Measurements from ENCODE around the gene NMT1.
"Not testable (repeated sequence)": the region's sequence is repeated elsewhere in the genome, so short reads cannot be mapped to it uniquely, and the experiment has no call there.

Gene NMT1

DNA sequence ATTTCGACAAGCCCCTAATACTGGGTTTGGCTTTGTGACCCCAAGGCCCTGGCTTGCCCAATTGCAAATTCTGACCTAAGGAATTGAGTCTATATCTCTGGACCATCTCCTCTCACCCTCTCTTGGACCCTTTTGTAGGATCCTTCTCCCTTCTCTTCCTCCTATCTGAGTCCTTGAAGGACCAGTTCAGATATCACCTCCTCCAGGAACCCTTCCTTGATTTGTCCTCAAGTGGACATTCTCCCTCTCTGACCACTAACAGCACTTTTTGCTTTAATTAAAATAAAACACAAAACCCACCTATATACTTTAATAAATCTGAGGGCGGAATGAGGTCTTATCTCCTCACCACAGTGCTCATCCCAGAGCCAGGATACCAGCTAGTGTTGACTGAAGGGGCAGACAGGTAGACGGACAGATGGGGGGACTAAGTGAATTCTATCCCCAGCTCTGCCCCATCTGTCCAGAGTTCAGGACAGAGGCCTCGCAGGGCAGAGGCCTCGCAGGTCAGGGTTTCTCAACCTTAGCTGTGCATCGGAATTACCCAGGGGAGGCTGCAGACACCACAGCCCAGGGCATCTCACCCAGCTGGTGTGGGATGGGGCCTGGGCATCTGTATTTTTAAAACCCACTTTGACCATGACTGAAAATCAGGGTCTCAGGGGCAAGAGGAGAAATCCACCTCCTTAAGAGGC is 62.1 kb downstream of the NMT1 start:
- DNase-seq, result no peak

DNA sequence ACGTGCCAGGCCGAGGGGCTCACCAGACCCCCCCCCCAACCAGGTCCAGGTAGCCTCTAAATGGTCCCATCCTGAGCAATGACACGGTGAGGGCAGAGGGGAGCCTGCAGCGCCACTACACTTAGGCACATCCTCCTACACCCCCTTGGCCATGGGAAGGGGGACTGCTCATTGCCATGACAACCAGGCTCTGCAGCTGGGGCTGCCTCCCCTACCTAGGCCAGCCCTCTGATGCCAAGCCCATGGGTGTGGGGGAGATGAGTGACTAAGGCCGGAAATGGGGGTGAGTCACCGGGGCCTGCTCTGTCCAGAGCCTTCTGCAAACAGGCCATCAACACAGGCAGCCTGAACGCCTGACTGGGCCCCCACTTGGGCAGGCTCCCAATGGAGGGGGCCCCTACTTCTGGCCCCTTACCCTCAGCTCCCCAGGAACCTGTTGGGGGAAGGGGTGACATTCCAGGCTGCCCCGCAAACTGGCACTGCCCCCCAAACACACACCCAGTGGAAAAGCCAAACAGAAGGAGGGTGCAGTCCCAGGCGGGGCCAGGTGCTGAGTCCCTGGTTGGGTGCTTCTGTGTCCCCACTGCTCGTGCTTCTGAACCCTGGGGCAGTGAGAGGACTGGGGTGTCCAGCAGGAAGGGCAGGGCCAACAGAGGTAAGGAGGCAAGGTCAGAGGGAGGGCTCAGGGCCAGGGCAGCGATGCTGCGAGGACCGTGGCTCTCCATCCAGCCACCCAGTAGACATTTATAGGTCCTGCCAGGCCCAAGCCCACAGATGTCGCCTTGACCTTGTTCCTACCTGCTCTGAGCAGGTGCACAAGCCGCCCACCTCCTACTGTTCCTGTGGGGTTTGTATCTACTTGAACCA is 63.0 kb downstream of the NMT1 start:
- DNase-seq, result no peak

DNA sequence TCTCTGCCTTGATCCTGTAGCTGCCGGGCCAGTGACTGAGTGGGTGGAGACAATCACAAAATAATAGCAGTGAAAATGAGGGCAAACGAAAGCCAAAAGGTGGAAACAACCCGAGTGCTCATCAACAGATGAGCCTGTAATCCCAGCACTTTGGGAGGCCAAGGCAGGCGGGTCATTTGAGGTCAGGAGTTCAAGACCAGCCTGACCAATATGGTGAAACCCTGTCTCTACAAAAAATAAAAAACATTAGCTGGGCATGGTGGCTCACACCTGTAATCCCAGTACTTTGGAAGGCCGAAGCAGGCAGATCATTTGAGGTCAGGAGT is 63.6 kb downstream of the NMT1 start:
- not testable (repeated sequence) for DNase-seq

DNA sequence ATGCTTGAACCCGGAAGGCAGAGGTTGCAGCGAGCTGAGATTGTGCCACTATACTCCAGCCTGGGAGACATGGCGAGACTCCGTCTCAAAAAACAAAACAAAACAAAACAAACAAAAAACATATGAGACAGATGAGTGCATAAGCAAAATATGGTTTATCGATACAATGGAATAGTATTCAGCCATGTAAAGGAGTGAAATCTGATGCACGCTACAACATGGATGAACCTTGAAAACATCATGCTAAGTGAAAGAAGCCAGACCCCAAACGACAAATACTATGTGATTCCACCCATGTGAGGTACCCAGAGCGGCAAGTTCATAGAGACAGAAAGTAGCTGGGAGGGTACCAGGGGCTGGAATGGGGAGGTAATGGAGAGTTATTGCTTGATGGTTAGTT is 64.4 kb downstream of the NMT1 start:
- DNase-seq, result no peak

DNA sequence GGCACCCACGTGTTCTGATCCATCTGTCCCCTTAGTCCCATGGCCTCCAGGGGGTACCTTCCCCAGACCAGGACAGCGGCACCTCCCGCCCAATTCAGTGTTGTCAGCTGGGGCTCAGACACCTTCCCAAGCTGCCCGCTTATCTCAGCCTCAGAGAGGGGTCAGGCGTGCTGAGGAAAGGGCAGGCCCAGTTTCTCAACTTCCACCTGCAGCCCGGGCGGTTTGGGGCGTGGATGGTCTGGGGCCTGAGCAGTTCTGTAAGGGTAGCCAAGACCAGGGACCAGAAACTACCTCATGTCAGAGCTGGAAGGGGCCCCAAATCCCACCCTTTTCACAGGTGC is 66.1 kb downstream of the NMT1 start:
- DNase-seq, result no peak

DNA sequence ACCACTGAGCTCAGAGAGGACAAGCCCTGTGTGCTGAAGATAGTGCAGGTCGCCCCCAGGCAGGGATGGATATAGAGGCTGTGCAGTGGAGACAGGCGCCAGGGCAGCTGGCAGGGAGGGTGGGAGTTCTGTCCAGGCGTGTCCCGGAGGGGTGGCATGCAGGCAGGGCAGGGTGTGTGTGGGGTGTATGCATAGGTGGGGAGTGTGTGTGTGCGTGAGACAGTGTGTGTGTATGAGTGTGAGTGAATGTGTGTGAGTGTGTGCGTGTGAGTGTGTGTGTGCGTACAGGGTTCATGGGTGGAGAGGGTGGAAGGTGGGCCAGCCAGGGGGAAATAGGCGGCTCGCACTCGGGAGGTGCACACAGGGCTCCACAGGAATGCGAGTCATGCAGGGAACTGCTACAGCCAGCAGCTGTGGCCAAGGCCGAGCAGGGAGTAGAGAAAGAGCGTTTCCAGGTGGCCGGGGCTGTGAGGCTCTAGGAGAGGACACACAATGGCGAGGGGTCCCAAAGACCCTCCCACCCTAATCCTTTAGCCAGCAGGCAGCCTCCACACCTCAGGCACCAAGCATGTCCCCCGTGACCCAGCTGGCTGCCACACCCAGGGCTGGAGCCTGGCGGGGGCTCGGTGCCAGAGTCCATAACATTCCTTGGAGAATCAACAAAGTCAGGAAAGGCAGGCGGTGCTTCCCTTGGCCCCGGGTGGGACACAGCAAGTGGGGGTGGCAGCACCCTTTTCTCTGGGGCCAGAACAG is 66.6 kb downstream of the NMT1 start:
- DNase-seq, result no peak

DNA sequence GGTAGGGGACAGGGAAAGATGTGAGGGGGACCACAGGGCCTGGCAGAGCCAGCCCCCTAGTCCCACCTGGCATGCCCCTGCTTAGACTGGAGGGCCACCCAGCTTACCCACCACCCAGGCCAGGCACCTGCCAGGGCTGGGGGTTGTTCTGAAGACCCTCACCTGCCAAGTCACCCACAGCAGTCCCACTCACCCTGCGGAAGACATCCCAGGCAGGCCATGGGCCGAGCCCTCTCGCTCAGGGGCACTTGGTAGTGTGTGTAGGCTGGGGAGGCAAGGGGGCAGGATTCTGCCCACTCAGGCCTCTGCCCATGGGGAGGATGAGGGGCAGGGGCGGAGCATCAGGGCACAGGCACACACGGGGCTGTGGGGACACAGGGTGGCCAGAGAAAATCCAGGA is 67.2 kb downstream of the NMT1 start:
- no peak for DNase-seq

DNA sequence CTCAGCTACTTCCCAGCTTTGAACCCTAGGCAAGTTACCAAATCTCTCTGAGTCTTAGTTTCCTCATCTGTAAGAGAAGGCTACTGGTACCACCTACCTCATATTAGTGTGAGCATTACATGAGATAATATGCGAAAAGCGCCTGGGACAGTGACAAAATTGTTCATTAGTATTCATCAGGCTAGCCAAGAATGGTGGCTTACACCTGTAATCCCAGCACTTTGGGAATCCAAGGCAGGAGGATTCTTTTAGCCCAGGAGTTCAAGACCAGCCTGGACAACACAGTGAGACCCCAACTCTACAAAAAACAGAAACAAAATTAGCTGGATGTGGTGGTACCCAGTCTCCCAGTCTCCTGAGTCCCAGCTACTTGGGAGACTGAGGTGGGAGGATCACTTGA is 67.9 kb downstream of the NMT1 start:
- DNase-seq, result no peak

DNA sequence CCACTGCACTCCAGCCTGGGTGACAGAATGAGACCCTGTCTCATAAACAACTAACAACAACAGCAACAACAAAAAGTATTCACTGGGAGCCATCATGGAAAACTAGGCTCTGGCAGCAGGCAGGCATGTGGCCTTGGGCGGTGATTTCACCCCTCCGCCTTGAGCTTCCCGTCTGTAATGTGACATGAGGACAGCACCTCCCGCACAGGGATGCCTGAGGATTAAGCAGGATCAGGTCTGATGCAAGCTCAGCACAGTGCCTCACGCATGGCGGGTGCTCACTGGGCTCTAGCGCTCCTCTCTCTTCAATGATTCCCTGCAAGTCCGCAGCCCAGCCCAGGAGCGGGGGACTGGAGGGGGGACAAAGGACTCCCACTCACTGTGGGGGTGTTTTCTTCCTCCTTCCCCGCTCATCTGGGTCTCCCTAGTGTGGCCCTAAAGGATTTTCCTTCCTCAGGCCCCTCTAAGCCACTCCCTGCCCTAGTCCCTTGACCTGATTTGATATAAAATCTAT is 68.4 kb downstream of the NMT1 start:
- DNase-seq, result no peak

DNA sequence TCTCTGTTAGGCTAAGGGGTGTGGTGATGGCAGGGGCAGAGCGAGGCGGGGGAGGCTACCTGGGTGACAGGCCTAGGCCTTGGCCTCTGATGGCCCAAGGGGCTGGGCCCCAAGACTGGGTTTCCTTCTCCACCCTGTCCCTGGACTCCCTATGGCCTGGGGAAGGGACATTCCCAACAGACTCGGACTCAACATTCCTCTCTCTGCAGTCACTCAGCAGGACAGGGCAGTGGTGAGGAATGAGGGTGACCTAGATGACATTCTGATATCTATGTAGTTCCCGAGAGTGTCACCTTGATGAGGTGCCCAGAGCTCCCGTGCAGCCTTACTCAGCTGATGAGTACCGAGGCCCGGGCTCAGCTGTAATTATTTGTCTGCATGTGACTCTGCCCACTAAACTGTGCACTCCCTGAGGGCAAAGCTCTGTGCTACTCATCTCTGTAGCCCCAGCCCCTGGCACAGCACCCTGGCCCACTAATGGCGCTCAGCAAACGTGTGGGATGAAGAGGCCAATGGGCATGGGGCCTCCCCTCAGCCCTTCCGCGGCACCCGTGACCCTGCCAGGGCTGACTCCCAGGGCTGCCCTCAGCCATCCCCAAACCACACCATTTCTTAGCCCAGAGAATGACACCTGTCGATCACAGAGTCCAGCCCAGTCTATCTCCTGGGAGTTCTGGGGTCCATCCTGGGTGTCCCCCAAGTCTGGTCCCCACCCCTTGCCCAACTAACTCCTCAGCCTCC is 69.0 kb downstream of the NMT1 start:
- DNase-seq, result no peak

DNA sequence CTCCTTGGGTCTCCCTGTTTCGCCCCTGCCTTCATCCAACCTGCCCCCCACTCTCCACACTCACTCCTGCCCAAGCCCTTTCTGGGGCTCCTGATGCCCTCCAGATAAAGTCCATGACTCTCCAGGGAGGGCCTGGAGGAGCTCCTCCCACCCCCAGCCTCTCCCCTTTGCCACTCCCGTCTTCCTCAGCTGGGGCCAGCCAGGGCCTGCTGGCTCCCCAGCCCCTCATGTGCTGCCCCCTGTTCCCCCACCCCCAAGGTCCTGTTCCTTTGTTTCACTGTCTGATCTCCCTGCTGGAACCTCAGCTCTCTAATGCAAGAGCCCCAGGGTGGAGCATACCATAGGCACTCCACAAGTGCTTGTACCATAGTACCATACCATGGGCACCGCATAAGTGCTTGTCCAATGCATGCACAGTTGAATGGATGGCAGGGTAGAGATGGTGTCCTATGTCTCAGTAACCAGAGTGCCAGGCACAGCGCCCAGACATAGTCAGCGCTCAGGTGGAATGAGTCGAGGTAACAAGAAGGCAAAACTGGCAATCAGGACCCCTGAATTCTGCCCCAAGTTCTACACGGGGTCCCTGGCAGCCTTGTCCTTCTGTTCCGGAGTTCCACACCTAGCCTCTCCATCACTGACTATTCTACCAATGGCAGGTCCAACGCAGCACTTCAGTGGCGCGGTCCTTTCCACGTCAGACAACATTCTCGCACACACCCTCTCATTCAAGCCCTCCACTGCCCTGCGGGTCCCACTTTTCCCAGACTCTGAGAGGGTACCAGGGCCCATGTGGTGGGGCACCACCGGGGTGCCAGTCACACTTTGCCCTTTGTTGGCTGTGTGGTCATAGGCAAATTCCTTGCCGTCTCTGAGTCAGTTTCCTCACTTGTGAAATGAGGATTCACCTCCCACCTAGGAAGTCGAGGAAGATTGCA is 69.8 kb downstream of the NMT1 start:
- DNase-seq, result no peak

DNA sequence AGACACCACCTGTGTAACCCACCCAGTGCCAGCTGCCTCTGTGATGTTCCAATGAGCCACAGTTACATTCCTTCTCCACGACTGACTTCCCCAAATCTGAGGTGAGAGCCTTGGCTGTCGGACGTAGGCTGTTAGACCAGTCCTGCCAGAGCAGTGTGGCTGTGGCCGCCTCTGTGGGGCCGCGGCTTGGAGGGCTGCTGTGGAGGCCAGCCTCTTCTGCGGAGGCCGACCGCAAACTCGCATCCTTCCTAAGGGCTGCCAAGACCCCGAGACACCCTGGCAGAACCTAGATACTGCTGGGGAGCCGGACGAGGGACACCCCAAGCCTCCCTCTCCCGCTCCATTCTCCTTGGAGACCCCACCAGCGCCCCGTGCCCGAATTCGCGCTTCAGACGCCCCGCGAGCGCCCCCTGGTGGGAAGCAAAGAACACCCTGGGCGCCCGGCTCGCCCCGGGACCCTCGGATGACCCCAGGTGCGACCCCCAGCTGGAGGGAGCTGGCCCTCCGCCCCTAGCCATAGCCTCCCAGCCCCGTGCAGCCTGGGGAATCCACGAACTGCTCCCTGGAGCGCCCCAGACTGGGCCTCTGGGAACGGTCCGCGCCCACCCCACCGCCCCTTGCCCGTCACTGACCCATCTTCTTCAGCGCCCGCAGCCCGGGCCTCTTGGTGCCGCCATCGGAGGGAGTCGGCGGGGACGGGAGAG is 70.7 kb downstream of the NMT1 start:
- peak; percentile 27 for DNase-seq

DNA sequence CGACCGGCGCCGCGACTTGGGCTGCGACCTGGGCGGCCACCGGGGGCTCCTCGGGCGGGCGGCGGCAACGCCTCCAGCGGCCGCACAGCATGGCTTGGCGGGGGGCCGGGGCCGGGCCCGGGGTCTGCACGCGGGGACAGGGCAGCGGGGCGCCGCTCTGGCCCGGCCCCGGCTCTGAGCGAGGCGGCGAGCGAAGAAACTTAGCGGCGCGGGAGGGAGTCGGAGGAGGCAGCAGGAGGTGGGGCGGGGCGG is 71.1 kb downstream of the NMT1 start, which contains the start of gene PLCD3:
Gene PLCD3 (minus strand): TSS at position 196 of the 252 bp plus-strand sequence. CDS start 105 bp downstream, at position 91.
- no peak for DNase-seq

DNA sequence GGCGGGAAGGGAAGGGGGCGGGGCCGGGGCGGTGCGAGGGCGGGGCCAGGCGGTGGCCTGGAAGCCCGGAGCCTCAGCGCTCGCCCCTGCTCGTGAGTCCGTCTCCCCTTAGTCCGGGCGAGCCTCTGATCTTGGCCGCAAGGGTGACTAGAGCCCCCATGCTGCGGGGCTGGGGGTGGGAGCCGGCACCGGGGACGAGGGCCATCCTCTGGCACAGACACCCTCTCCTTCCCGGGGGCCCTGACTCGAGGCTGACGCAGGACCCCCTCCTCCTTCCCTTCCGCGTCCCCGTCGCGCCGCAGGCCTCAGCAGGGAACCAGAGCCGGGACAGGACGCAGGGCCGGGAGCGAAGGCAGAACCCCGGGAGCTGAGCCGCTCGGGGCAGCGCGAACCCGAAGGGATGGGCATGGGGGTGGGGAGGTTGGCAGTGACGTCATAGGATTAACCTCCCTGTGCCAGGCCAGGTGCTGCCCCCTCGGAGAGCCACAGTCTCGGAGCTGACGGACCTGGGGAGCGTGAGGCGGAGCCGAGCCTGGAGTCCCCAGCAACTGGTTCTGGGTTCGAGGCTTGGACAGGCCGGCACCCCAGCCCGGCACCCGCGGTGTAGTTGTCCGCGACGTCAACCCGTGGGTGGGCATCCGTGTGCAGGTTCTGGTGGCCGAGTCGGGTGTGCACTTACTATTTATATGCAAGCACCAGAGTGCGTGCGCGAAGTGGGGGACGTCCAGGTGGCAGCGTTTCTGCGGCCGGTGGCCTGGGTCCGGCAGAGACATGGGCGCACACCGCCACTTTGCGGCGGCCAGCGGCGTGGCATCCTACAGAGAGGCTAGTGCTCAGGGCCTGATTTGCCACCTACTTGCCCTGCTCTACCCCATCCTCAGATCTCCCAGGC is 71.7 kb downstream of the NMT1 start:
- peak; percentile 75 for DNase-seq

DNA sequence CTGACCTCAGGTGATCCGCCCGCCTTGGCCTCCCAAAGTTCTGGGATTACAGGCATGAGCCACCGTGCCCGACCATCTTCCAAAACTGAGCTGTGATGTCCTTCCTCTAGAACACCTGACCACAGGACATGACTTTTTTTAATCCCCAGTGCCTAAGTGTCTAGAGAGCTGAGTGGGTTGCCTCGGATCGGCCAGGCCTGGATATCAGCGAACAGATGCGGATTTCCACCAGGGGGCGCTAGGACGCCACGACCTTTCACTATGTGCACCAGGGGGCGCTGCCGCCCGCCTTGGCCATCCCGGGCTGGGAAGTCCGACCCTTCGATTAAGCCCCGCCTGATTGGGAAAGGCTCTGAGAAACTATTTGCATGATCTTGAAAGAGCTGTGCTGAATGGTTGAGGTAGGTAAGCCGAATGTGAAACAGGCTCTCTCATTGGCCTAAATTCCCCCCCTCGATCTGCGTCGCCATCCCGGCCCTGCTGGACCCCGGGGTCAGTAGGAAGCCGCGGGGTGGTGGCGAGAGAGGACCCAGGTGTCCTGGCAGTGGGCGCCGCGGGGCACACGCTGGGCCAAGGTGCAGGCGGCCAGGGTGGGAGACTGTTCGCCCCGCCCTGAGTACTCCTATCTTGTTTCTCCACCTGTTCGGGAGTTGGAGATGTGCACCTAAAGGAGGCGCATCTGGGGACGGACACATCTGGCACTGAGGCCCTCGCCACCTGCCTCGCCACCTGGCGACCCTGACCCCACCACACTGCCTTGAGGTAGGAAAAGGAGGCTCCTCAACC is 74.3 kb downstream of the NMT1 start, which contains the start of gene ACBD4:
Gene ACBD4 (plus strand): TSS at position 496 of the 786 bp plus-strand sequence. CDS start 458 bp downstream, outside the sequence.
- peak; percentile 99 for DNase-seq

DNA sequence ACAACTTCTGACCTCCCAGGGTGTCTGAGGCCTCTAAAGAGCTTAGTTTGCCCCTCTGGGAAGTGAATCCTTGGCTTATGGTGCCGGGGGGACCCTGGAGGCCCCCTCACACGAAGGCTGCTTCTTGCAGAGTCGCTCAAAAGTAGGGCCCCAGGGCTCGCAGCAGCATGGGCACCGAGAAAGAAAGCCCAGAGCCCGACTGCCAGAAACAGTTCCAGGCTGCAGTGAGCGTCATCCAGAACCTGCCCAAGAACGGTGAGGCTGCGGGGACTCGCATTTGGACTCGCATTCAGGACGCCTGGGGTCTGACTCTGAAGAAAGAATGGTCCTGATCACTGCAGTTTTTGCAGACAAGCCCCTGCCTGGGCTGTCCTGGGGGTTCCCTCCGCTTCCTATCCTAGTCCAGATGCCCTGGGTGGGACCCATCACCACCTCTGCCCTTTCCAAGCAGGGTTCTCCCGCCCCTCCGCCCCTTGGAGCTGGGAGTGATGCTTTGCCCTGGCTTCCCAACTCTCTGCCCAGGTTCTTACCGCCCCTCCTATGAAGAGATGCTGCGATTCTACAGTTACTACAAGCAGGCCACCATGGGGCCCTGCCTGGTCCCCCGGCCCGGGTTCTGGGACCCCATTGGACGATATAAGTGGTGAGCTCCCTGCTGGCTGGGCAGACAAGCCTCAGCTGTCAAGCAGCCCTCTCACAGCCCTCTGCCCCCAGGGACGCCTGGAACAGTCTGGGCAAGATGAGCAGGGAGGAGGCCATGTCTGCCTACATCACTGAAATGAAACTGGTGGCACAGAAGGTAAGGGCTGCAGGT is 75.1 kb downstream of the NMT1 start:
- no peak for DNase-seq

DNA sequence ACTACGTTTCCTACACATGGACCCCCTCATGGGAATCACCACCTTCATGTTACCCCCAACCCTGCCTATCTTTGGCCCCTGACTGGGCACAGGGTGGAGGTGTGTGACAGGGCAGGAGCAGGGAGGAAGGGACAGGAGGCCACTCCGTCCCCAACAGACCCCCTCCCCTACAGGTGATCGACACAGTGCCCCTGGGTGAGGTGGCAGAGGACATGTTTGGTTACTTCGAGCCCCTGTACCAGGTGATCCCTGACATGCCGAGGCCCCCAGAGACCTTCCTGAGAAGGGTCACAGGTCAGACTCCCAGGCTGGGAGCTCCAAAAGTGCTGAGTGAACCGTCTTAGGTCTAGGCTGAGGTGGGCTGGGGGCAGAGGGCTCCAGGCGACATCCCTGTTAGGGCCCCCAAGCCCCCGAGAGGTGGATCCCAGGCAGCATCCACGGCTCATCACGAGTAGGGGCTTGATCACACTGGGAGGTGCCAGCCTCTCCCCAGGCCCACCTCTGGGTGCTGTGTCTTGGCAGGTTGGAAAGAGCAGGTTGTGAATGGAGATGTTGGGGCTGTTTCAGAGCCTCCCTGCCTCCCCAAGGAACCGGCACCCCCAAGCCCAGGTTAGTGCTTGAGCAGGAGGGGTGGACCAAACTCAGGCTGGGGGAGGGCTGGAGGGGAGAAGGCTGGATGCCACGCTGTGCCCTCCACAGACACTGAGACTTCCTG is 75.9 kb downstream of the NMT1 start:
- no peak for DNase-seq

Measured in NCI-H1436 (cell line).